Putamen (tissue), 1 donor: Measurements from ENCODE around the gene JADE2.
"Not testable (repeated sequence)": the region's sequence is repeated elsewhere in the genome, so short reads cannot be mapped to it uniquely, and the experiment has no call there.

Experiments
- DNase-seq: peaks from one replicate; pipeline ENCODE4 v3.0.0-alpha.2; 2016; ENCODE audit warnings: low spot score

JADE2 gene

DNA sequence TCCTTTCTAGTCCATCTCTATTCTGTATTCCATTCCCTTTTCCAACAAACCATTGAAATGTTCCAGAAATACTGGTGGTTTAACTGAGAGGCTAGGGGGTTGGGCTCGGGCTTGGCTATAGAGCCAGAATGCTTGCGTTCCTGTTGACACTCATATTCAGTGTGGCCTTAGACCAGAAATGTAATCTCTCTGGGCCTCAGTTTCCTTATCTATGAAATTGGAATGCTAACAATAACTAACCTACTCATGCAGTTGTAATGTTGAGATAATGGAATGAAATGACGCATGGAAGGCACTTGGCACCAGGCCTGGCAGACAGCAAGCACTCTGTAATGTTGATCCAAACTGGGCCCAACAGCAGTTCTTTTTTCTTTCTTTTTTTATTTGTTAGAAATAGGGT lies 26.8 kb downstream of the JADE2 start:
- no peak for DNase-seq

GRCh38 chr5:134552716-134553115 lies 27.2 kb downstream of the JADE2 start:
- DNase-seq: not testable (repeated sequence)

DNA sequence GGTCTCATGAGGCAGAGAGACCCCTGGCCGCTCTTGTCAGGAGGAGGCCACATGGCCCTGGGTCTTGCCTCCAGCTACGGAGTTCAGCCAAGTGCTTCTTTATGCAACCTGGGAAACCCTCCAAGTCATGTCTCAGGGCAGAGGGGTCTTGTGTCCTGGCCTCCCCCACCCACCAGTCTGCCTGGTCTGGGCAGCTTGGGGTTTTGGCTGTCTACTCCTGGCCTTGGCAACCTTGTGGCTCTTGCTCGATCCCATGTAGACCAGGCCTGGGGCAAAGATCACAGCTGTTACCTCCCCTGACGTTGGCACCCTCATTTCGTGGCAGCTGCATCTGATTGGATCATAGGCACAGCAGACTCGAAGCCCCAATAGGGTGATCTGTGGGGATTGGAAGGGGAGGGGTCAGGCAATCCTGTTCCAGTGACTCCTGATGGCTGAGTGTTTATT lies 28.4 kb downstream of the JADE2 start:
- no peak for DNase-seq

DNA sequence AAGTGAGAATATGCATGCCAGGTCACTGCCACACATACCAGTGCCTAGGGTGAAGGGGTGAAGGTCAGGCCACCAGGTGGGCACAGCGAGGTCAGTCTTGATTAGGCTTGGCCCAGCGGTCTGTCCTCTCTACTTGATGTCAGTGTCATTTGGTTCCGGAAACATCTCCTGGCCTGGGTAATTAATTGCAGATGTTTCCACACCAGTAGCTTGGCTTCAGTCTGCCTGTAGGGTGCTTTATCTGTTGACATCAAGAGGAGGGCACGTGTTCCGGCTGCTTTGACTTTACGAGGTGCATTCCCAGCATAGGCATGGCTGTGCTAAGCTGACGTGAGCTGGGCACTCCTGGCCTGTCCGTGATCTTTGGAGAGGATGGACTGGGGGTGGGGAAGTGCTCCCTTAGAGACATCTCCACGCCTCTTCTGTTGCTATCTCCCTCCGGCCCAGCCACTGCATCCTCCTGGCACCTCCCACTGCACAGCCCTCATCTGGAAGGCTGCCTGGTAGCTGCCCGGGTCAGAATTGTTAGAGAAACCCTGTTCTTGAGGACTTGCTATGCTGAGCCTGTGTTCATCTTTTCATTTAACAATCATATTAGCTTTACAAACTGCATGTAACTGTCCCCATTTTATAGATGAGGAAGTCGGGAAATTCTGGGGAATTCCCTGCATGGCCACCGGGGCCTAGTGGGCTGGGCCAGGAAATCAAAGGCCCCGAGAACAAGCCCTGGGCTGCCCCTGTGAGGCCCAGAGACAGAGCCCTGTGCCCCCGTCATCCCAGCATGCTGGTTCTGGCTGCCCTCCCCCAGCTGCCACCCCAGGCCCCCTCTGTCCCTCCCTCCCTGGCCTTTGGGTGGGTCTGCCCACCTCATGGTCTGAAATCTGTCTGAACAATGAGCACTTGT lies 29.1 kb downstream of the JADE2 start:
- DNase-seq: no peak

DNA sequence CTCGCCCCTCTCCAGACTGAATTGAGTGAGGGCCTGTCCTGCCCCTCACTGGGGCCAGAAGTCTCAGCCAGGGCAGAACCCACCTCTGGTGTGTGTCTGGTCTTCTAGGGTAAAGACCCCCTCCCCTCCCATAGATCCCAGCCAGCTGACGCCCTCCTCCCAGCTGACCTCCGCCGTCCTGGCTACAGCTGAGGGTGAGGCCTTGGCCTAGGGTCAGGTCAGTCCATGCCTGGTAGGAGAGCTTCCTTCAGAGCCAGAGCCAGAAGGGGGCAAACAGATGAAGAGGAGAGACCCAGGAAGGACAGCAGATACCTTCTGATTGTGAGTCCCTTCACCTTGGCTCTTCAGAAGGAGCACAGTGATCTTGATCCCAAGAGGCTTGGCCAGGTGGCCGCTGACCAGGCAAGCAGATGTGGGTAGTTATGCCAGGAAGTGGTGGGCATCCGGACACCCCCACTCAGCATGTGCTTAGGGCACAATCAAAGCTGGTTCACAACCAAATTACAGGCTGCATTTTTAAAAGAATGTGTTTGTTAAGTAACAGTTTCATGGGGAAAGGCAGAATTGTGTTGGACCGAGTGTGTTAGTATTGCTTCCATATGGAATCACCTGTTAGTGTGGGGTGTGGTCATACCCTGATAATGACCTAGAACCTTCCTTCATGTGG lies 29.9 kb downstream of the JADE2 start:
- no peak for DNase-seq

GRCh38 chr5:134555890-134556311 lies 30.4 kb downstream of the JADE2 start:
- no peak for DNase-seq

DNA sequence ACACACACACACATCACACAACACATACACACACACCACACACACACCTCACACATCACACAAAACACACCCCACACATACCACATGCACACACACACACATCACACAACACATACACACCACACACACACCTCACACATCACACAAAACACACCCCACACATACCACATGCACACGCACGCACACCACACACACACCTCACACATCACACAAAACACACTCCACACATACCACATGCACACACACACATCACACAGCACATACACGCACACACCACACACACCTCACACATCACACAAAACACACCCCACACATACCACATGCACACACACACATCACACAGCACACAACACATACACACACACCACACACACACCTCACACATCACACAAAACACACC lies 31.1 kb downstream of the JADE2 start:
- DNase-seq: not testable (repeated sequence)

- no peak for DNase-seq
These were observed 31.5 kb downstream of the JADE2 start for GRCh38 chr5:134556994-134557393.

DNA sequence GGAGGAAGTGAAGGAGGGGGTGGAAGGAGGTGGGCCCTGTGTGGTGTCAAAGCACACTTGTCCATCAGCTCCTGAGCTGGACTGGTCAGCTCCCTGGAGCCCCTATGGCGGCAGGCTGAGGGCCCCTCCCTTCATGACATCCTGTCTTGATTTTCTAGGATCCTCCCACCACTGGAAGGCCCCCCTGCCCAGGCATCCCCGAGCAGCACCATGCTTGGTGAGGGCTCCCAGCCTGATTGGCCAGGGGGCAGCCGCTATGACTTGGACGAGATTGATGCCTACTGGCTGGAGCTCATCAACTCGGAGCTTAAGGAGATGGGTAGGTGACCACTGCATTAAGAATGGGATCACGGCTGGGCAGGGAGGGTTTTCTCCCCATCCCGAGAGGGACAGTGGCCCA lies 34.2 kb downstream of the JADE2 start:
- no peak for DNase-seq

- no peak for DNase-seq
These were observed 35.2 kb downstream of the JADE2 start for GRCh38 chr5:134560698-134561097.

- DNase-seq: no peak
These were observed 36.4 kb downstream of the JADE2 start for GRCh38 chr5:134561871-134562296.

GRCh38 chr5:134563221-134563620 lies 37.8 kb downstream of the JADE2 start:
- DNase-seq: no peak

GRCh38 chr5:134563962-134564361 lies 38.5 kb downstream of the JADE2 start:
- DNase-seq: peak; percentile 55

DNA sequence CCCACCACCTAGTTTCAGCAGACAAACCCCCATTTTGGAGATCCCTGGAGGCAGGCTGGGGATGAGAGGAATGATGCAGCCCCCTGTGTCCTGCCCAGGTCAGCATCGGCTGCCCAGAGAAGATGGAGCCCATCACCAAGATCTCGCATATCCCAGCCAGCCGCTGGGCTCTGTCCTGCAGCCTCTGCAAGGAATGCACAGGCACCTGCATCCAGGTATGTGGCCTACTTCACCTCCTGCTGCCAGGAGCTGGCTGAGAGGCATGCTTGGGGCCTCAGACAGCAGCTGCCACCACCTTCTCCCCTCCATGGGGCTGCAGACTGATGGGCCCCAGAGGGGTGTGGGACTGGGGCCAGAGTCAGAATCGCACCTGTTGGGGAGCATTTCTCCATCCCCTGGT lies 38.9 kb downstream of the JADE2 start:
- DNase-seq: no peak

DNA sequence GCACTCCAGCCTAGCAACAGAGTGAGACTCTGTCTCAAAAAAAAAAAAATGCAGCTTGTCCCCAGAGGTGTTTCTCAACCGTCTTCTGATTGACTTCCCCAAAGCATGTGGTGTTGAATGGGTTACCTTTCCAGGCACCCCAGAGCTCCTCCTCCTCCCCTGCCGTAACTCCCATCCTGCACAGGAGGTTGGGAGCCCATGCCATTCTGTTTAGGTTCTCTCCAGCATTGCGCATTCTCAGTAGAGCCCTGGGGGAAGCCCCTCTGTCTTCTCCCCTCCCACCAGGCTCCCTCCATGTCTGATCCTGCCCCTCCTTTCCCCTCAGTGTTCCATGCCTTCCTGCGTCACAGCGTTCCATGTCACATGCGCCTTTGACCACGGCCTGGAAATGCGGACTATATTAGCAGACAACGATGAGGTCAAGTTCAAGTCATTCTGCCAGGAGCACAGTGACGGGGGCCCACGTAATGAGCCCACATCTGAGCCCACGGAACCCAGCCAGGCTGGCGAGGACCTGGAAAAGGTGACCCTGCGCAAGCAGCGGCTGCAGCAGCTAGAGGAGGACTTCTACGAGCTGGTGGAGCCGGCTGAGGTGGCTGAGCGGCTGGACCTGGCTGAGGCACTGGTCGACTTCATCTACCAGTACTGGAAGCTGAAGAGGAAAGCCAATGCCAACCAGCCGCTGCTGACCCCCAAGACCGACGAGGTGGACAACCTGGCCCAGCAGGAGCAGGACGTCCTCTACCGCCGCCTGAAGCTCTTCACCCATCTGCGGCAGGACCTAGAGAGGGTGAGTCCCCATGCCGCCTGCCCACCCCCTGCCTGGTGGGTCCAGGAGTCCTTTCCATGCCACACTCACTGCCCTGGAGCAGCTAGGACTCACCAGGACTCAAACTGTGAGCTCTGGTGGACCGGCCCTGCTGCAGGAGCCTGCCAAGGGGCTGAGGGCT lies 40.6 kb downstream of the JADE2 start:
- no peak for DNase-seq

GRCh38 chr5:134566741-134567221 lies 41.3 kb downstream of the JADE2 start:
- no peak for DNase-seq

- DNase-seq: no peak
These were observed 42.3 kb downstream of the JADE2 start for GRCh38 chr5:134567641-134568336.

GRCh38 chr5:134568337-134568700 lies 42.8 kb downstream of the JADE2 start:
- no peak for DNase-seq

GRCh38 chr5:134568761-134569695 lies 43.6 kb downstream of the JADE2 start:
- DNase-seq: peak; percentile 75

- DNase-seq: no peak
These were observed 44.4 kb downstream of the JADE2 start for GRCh38 chr5:134569758-134570364.
